HCT116 (cell line): Measurements from ENCODE around the gene CACNA1S. TPM values are rescaled to one million over a fixed set of nuclear protein-coding genes. Genes with fewer than 3 reads are reported as not detected.

Source experiments
- ATAC-seq: fragments of 200-7000 bp; cut with Tn5 transposase; 2 replicates; pipeline ENCODE4 v1.9.1; 2020; ENCODE audit warnings: mild to moderate bottlenecking, moderate library complexity
- BruUV-seq: library from RNA; stranded (reverse); fragments of 400-500 nt; replicated peaks from 2 replicates; lab custom pipeline; 2021; lab: Mats Ljungman, UMichigan
- CTCF ChIA-PET: fragments of 300-600 bp; sonication (Branson Sonifier 250); formaldehyde crosslinking; loops from one replicate; lab custom pipeline; 2021; ENCODE audit warnings: antibody characterized with exemption; lab: Charles Lee
- POLR2A ChIA-PET: fragments of 300-600, 350-600 bp; sonication (Branson Sonifier 250); formaldehyde crosslinking; loops from one replicate; lab custom pipeline; 2021; ENCODE audit warnings: antibody characterized with exemption; lab: Charles Lee
- RAD21 ChIA-PET, 2 experiments: fragments of 300-600 bp; sonication (Branson Sonifier 250); formaldehyde crosslinking; loops; one replicate each; lab custom pipeline; 2023; ENCODE audit warnings: low total read pairs in 2 of 2; ENCODE audit not compliant: uncharacterized antibody in 2 of 2, unreplicated experiment in 2 of 2, low non-redundant PET in 1 of 2; lab: Charles Lee
- DNase-seq: peaks from one replicate; pipeline ENCODE4 v3.0.0-alpha.2; 2010; ENCODE audit warnings: low read depth, low spot score
- H2AFZ ChIP-seq: fragments of 200-600 bp; shearing (Covaris generic), sonication (generic); 2 replicates; pipeline ENCODE4 v1.6.1; 2017; ENCODE audit warnings: low read depth, mixed run types, mixed read lengths, antibody characterized with exemption, low read length; ENCODE audit not compliant: poor library complexity, severe bottlenecking
- H3K27ac ChIP-seq: 2 replicates; pipeline ENCODE4 v1.5.1; 2012; ENCODE audit warnings: low read depth, low read length
- H3K27me3 ChIP-seq: fragments of 200-600 bp; sonication (generic); 2 replicates; pipeline ENCODE4 v1.6.1; 2016; ENCODE audit warnings: mixed run types, low read length, mixed read lengths; ENCODE audit not compliant: insufficient read depth
- H3K36me3 ChIP-seq, 2 experiments: fragments of 200-500 bp in 1 of 2; fragments of 200-600 bp in 1 of 2; sonication (Bioruptor generic) in 1 of 2; sonication (generic) in 1 of 2; 2 replicates each; pipeline versions ENCODE4 v1.5.1 to v1.6.1; 2014 to 2016; ENCODE audit warnings: low read length in 2 of 2, inconsistent platforms in 1 of 2, mixed read lengths in 1 of 2, mixed run types in 1 of 2; ENCODE audit not compliant: insufficient read depth in 2 of 2, control insufficient read depth in 1 of 2
- H3K4me1 ChIP-seq, 2 experiments: fragments of 200-600 bp in 1 of 2; sonication (generic) in 1 of 2; 2 replicates each; pipeline versions ENCODE4 v1.5.1 to v1.6.1; 2012 to 2017; ENCODE audit warnings: low read length in 2 of 2, inconsistent platforms in 1 of 2, mild to moderate bottlenecking in 1 of 2, mixed read lengths in 1 of 2, mixed run types in 1 of 2, moderate library complexity in 1 of 2; ENCODE audit not compliant: insufficient read depth in 2 of 2, control insufficient read depth in 1 of 2
- H3K4me2 ChIP-seq: fragments of 200-600 bp; sonication (generic); 2 replicates; pipeline ENCODE4 v1.6.1; 2017; ENCODE audit warnings: mixed run types, low read length, mixed read lengths
- H3K4me3 ChIP-seq, 2 experiments: fragments of 200-600 bp in 1 of 2; sonication (generic) in 1 of 2; replicated peaks in 1 of 2; 2 replicates each; pipeline ENCODE4 v1.5.1; 2011 to 2016; ENCODE audit warnings: low read length in 2 of 2, control low read depth in 1 of 2, low read depth in 1 of 2, mild to moderate bottlenecking in 1 of 2, mixed read lengths in 1 of 2, mixed run types in 1 of 2
- H3K79me2 ChIP-seq: fragments of 200-600 bp; sonication (generic); 2 replicates; pipeline ENCODE4 v1.6.1; 2017; ENCODE audit warnings: mild to moderate bottlenecking, mixed run types, low read length, moderate library complexity, mixed read lengths; ENCODE audit not compliant: insufficient read depth
- H3K9ac ChIP-seq: fragments of 200-600 bp; sonication (generic); 2 replicates; pipeline ENCODE4 v1.6.1; 2016; ENCODE audit warnings: low read length, mixed read lengths
- H3K9me2 ChIP-seq: fragments of 200-600 bp; sonication (generic), shearing (Covaris generic); 2 replicates; pipeline ENCODE4 v1.6.1; 2017; ENCODE audit warnings: mixed run types, mild to moderate bottlenecking, moderate library complexity; ENCODE audit not compliant: insufficient read depth
- H3K9me3 ChIP-seq, 2 experiments: fragments of 200-500 bp in 1 of 2; fragments of 200-600 bp in 1 of 2; sonication (Bioruptor generic) in 1 of 2; sonication (generic) in 1 of 2; 2 replicates each; pipeline ENCODE4 v1.6.1; 2014 to 2017; ENCODE audit warnings: low read length in 2 of 2, mixed read lengths in 2 of 2, inconsistent platforms in 1 of 2, low read depth in 1 of 2, mild to moderate bottlenecking in 1 of 2, mixed run types in 1 of 2, moderate library complexity in 1 of 2; ENCODE audit not compliant: control insufficient read depth in 1 of 2, insufficient read depth in 1 of 2
- H4K20me1 ChIP-seq: fragments of 200-600 bp; sonication (generic), shearing (Covaris generic); 2 replicates; pipeline ENCODE4 v1.6.1; 2017; ENCODE audit warnings: mixed run types, mild to moderate bottlenecking, moderate library complexity; ENCODE audit not compliant: insufficient read depth
- CEBPB ChIP-seq: IDR thresholded peaks from 2 replicates; pipeline ENCODE4 v1.6.1; 2012; ENCODE audit warnings: low read depth
- EZH2 ChIP-seq: fragments of 200-600 bp; sonication (generic); IDR thresholded peaks from 2 replicates; pipeline ENCODE4 v1.6.1; 2017; ENCODE audit warnings: antibody characterized with exemption, mixed run types
- EZH2phosphoT487 ChIP-seq: fragments of 200-600 bp; IDR thresholded peaks from 2 replicates; pipeline ENCODE4 v1.6.1; 2018; ENCODE audit warnings: antibody characterized with exemption, borderline replicate concordance
- FOSL1 ChIP-seq: IDR thresholded peaks from 2 replicates; pipeline ENCODE4 v1.6.1; 2012; ENCODE audit warnings: low read depth
- JUND ChIP-seq: IDR thresholded peaks from 2 replicates; pipeline ENCODE4 v1.6.1; 2012
- MAX ChIP-seq: IDR thresholded peaks from 2 replicates; pipeline ENCODE4 v1.6.1; 2012
- POLR2A ChIP-seq: IDR thresholded peaks from 2 replicates; pipeline ENCODE4 v1.7.0; 2011; ENCODE audit warnings: borderline replicate concordance; ENCODE audit not compliant: insufficient read depth, insufficient read length; ENCODE audit errors: extremely low read depth
- POLR2AphosphoS5 ChIP-seq: IDR thresholded peaks from 2 replicates; pipeline ENCODE4 v1.6.1; 2011; ENCODE audit warnings: mild to moderate bottlenecking, low read depth, low read length, moderate library complexity
- REST ChIP-seq: IDR thresholded peaks from 2 replicates; pipeline ENCODE4 v1.6.1; 2012; ENCODE audit warnings: low read depth
- SIN3A ChIP-seq: IDR thresholded peaks from 2 replicates; pipeline ENCODE4 v1.6.1; 2012; ENCODE audit warnings: low read depth
- TCF7L2 ChIP-seq: IDR thresholded peaks from 2 replicates; pipeline ENCODE4 v1.7.0; 2011; ENCODE audit warnings: borderline replicate concordance, inconsistent platforms; ENCODE audit not compliant: insufficient read depth, insufficient read length; ENCODE audit errors: extremely low read depth
- YY1 ChIP-seq: IDR thresholded peaks from 2 replicates; pipeline ENCODE4 v1.6.1; 2011; ENCODE audit warnings: low read length, low read depth, moderate library complexity, mild to moderate bottlenecking; ENCODE audit not compliant: insufficient replicate concordance; ENCODE audit errors: extremely low read depth
- ZBTB33 ChIP-seq: IDR thresholded peaks from 2 replicates; pipeline ENCODE4 v1.6.1; 2011; ENCODE audit warnings: mild to moderate bottlenecking, low read length, moderate library complexity; ENCODE audit not compliant: insufficient replicate concordance; ENCODE audit errors: extremely low read depth
- intact Hi-C: fragments of 100-400 bp; cut with micrococcal nuclease; formaldehyde crosslinking; loops from 2 replicates; pipeline ENCODE4 v1.10.0; 2022
- total RNA-seq: library from RNA; stranded (reverse); gene quantifications from one replicate; pipeline ENCODE4 v1.2.1, GENCODE V29; 2021; ENCODE audit not compliant: unreplicated experiment
- TF ChIP-seq, protein P1 (sequence below), 3 experiments: fragments of 200-600 bp in 1 of 3; sonication (generic) in 1 of 3; IDR thresholded peaks in 2 of 3; conservative IDR thresholded peaks in 1 of 3; 2 replicates each; pipeline ENCODE4 v1.5.1; 2012 to 2017; ENCODE audit warnings: low read depth in 2 of 3, low read length in 2 of 3, antibody characterized with exemption in 1 of 3, borderline replicate concordance in 1 of 3, control low read depth in 1 of 3, mild to moderate bottlenecking in 1 of 3, mixed read lengths in 1 of 3, mixed run types in 1 of 3, moderate library complexity in 1 of 3; ENCODE audit not compliant: insufficient read depth in 1 of 3
- TF ChIP-seq, protein P2 (sequence below): IDR thresholded peaks from 2 replicates; pipeline ENCODE4 v1.6.1; 2012

Gene CACNA1S
- total RNA-seq, 1 experiment from 2014 or later = not detected

- TF ChIP-seq REST (no peak), EZH2 (no peak), MAX (no peak), POLR2AphosphoS5 (no peak)
- TF ChIP-seq, all 23 proteins: peak for 0
Observed at GRCh38 chr1:201059401-201059800, 52.8 kb downstream of the CACNA1S start (continued).

DNA sequence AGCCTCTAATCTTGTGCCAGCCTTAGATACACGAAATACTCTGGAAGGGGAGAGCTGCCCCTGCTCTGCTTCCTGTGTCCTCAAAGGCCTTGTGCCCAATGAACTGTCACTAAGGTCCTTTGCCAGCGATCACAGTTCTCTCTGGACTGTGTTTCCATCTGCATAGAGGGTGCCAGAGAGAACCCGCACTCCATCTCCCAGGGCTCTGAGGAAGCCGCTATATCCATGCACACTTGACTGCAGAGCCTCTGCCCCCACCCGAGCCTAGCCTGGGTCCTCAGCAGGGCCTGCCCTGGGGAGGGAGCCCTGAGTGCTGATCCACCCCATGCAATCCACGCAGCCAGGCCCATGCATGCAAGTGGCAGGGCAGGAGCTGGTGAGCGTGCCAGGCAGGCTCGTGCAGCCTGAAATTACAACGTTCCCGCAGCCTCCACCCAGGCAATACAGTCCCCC is 58.1 kb downstream of the CACNA1S start:
- ChIA-PET CTCF (no interaction called here), RAD21 (no interaction called here), POLR2A (no interaction called here)
- Histone ChIP-seq H3K79me2 (no peaks in the 10 kb centered on the region), H3K36me3 (no peaks in the 10 kb centered on the region), H3K27me3 (0 out of 2 replicates have a peak, but pooled peaks cover 5% of the 10 kb centered on the region), H3K9me2 (no peaks in the 10 kb centered on the region), H3K4me1 (no peaks in the 10 kb centered on the region), H2AFZ (no peak overlapping the region), H3K4me2 (no peak overlapping the region), H3K4me3 (no peak overlapping the region), H3K9ac (no peak overlapping the region), H4K20me1 (no peaks in the 10 kb centered on the region), H3K9me3 (no peaks in the 10 kb centered on the region), H3K27ac (no peak overlapping the region)
- no TSS peak for BruUV-seq
- intact Hi-C loops = no loop called here
- TF ChIP-seq EZH2 (no peak), ZBTB33 (no peak), JUND (no peak), CEBPB (no peak), TCF7L2 (no peak), SIN3A (no peak), MAX (no peak), POLR2AphosphoS5 (no peak), EZH2phosphoT487 (no peak), POLR2A (no peak), YY1 (no peak), FOSL1 (no peak)
- TF ChIP-seq, protein P1, sequence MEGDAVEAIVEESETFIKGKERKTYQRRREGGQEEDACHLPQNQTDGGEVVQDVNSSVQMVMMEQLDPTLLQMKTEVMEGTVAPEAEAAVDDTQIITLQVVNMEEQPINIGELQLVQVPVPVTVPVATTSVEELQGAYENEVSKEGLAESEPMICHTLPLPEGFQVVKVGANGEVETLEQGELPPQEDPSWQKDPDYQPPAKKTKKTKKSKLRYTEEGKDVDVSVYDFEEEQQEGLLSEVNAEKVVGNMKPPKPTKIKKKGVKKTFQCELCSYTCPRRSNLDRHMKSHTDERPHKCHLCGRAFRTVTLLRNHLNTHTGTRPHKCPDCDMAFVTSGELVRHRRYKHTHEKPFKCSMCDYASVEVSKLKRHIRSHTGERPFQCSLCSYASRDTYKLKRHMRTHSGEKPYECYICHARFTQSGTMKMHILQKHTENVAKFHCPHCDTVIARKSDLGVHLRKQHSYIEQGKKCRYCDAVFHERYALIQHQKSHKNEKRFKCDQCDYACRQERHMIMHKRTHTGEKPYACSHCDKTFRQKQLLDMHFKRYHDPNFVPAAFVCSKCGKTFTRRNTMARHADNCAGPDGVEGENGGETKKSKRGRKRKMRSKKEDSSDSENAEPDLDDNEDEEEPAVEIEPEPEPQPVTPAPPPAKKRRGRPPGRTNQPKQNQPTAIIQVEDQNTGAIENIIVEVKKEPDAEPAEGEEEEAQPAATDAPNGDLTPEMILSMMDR (IDR thresholded peaks at IDR 0.05 in 2 of 3, conservative IDR thresholded peaks at IDR 0.05 in 1 of 3; ENCODE audit: borderline replicate concordance in 1 of 3, insufficient read depth in 1 of 3, low read depth in 2 of 3, low read length in 2 of 3) = no peak
- TF ChIP-seq, protein P2, sequence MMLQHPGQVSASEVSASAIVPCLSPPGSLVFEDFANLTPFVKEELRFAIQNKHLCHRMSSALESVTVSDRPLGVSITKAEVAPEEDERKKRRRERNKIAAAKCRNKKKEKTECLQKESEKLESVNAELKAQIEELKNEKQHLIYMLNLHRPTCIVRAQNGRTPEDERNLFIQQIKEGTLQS = no peak
- DNase-seq = no peak
- ATAC-seq = no peak
